HEK293 (cell line): ENCODE measurements around the gene SNCAIP.

ENCODE experiments used
- CTCF ChIP-seq: fragments of 450-650 bp; formaldehyde crosslinking; IDR thresholded peaks from 2 replicates; pipeline ENCODE4 v1.5.1; 2016; ENCODE audit warnings: missing biosample characterization, missing genetic modification characterization
- ZNF211 ChIP-seq: fragments of 450-650 bp; formaldehyde crosslinking; IDR thresholded peaks from 2 replicates; pipeline ENCODE4 v1.5.1; 2016; ENCODE audit warnings: low read depth, missing biosample characterization, missing genetic modification characterization
- ZNF214 ChIP-seq: fragments of 450-650 bp; formaldehyde crosslinking; IDR thresholded peaks from 2 replicates; pipeline ENCODE4 v1.5.1; 2017; ENCODE audit warnings: missing biosample characterization, mild to moderate bottlenecking, missing genetic modification characterization, borderline replicate concordance
- ZNF223 ChIP-seq: fragments of 450-650 bp; formaldehyde crosslinking; IDR thresholded peaks from 2 replicates; pipeline ENCODE4 v1.5.1; 2016; ENCODE audit warnings: missing biosample characterization, missing genetic modification characterization
- ZNF274 ChIP-seq, 2 experiments: fragments of 200-500 bp in 1 of 2; fragments of 450-650 bp in 1 of 2; sonication (Bioruptor generic) in 1 of 2; formaldehyde crosslinking in 1 of 2; IDR thresholded peaks; 2 replicates each; pipeline versions ENCODE4 v1.5.1 to v1.6.1; 2014 to 2016; ENCODE audit warnings: borderline replicate concordance in 1 of 2, inconsistent platforms in 1 of 2, low read length in 1 of 2, missing biosample characterization in 1 of 2, missing genetic modification characterization in 1 of 2
- ZNF48 ChIP-seq: fragments of 450-650 bp; formaldehyde crosslinking; IDR thresholded peaks from 2 replicates; pipeline ENCODE4 v1.5.1; 2016; ENCODE audit warnings: missing biosample characterization, missing genetic modification characterization
- ZNF501 ChIP-seq: fragments of 450-650 bp; formaldehyde crosslinking; IDR thresholded peaks from 2 replicates; pipeline ENCODE4 v1.5.1; 2016; ENCODE audit warnings: missing biosample characterization, missing genetic modification characterization
- ZNF510 ChIP-seq: fragments of 450-650 bp; formaldehyde crosslinking; IDR thresholded peaks from 2 replicates; pipeline ENCODE4 v1.5.1; 2018; ENCODE audit warnings: mild to moderate bottlenecking, missing genetic modification characterization, missing biosample characterization; ENCODE audit not compliant: insufficient replicate concordance
- ZNF513 ChIP-seq: fragments of 450-650 bp; IDR thresholded peaks from 2 replicates; pipeline ENCODE4 v1.5.1; 2018; ENCODE audit warnings: missing biosample characterization, missing genetic modification characterization
- ZNF549 ChIP-seq: fragments of 450-650 bp; IDR thresholded peaks from 2 replicates; pipeline ENCODE4 v1.5.1; 2018; ENCODE audit warnings: missing biosample characterization, missing genetic modification characterization, mild to moderate bottlenecking, inconsistent platforms, moderate library complexity
- ZNF777 ChIP-seq: fragments of 450-650 bp; formaldehyde crosslinking; IDR thresholded peaks from 2 replicates; pipeline ENCODE4 v1.5.1; 2017; ENCODE audit warnings: missing biosample characterization, missing genetic modification characterization, borderline replicate concordance
- ZNF785 ChIP-seq: fragments of 450-650 bp; formaldehyde crosslinking; IDR thresholded peaks from 2 replicates; pipeline ENCODE4 v1.5.1; 2016; ENCODE audit warnings: missing biosample characterization, missing genetic modification characterization
- TF ChIP-seq, protein P1 (sequence below): fragments of 450-650 bp; formaldehyde crosslinking; IDR thresholded peaks from 2 replicates; pipeline ENCODE4 v1.5.1; 2016; ENCODE audit warnings: missing biosample characterization, missing genetic modification characterization, low read depth
- TF ChIP-seq, protein P2 (sequence below): fragments of 450-650 bp; formaldehyde crosslinking; IDR thresholded peaks from 2 replicates; pipeline ENCODE4 v1.5.1; 2016; ENCODE audit warnings: missing biosample characterization, missing genetic modification characterization

- TF ChIP-seq ZNF501 (tag by site-specific recombination) (no peak), ZNF211 (tag by site-specific recombination) (no peak), ZNF549 (tag by site-specific recombination) (no peak), CTCF (tag by site-specific recombination) (no peak), ZNF513 (tag by site-specific recombination) (no peak), ZNF223 (no peak), ZNF777 (tag by site-specific recombination) (no peak), ZNF510 (no peak), ZNF274 (IDR thresholded peaks at IDR 0.05; ENCODE audit: low read length) (no peak), ZNF274 (tag by site-specific recombination; IDR thresholded peaks at IDR 0.05; ENCODE audit: borderline replicate concordance) (no peak), ZNF785 (tag by site-specific recombination) (no peak), ZNF214 (tag by site-specific recombination) (no peak), ZNF48 (tag by site-specific recombination) (no peak)
- TF ChIP-seq, protein P1, sequence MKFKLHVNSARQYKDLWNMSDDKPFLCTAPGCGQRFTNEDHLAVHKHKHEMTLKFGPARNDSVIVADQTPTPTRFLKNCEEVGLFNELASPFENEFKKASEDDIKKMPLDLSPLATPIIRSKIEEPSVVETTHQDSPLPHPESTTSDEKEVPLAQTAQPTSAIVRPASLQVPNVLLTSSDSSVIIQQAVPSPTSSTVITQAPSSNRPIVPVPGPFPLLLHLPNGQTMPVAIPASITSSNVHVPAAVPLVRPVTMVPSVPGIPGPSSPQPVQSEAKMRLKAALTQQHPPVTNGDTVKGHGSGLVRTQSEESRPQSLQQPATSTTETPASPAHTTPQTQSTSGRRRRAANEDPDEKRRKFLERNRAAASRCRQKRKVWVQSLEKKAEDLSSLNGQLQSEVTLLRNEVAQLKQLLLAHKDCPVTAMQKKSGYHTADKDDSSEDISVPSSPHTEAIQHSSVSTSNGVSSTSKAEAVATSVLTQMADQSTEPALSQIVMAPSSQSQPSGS = no peak
- TF ChIP-seq, protein P2, sequence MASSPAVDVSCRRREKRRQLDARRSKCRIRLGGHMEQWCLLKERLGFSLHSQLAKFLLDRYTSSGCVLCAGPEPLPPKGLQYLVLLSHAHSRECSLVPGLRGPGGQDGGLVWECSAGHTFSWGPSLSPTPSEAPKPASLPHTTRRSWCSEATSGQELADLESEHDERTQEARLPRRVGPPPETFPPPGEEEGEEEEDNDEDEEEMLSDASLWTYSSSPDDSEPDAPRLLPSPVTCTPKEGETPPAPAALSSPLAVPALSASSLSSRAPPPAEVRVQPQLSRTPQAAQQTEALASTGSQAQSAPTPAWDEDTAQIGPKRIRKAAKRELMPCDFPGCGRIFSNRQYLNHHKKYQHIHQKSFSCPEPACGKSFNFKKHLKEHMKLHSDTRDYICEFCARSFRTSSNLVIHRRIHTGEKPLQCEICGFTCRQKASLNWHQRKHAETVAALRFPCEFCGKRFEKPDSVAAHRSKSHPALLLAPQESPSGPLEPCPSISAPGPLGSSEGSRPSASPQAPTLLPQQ (tag by site-specific recombination) = no peak
These were observed 157.4 kb downstream of the SNCAIP start for GRCh38 chr5:122469384-122469919.
